ENCODE results near the gene NADSYN1.

Gene NADSYN1

DNA sequence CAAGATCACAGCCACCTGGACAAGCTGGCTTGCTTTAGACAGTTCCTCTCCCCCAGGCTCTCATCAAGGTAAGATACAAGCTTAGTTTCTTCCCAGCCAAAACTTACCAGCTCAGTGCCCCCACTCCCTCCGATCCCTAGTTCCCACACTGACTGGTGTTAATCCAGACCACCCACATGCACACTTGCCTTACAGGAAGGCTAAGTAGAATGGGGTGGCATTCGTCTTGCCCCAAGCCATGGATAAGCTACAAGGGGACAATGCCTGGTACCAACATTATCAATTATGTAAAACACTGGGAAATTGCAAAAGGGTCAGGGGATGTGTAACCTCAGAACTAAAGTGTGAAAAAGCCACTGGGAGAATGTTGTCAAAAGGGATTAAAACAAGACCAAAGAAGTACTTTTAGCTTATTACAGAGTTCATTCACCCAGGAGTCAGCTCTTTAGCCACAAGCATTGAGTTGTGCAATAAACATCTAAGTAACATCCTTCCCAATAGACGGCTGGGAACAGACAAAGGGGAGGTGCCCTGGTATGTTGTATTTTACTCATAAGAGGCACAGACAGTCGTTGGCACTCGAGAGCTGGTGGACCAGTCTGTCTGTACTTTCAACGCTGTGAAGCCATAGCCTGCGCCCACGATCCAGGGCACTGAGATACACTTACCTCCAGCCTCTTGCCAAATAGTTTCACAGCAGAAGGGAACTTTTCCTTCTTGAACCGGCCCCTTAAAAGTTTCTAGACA is 5.9 kb upstream of the NADSYN1 start:
- Histone ChIP-seq H3K4me2 (ENCODE audit: low read length) (peak overlapping the region; percentile 94), H3K79me2 (ENCODE audit: control insufficient read depth, low read length) (peaks cover 67% of the 10 kb centered on the region), H3K9me3 (ENCODE audit: control insufficient read depth, insufficient read depth, low read length) (peaks cover 5% of the 10 kb centered on the region; the same call in 1 of the 2 replicates), H3K27me3 (ENCODE audit: control insufficient read depth, low read length) (no peaks in the 10 kb centered on the region), H3K9me2 (replicated peaks; ENCODE audit: control insufficient read depth, low read length) (no peaks in the 10 kb centered on the region), H3K27ac (ENCODE audit: low read depth, low read length) (peak overlapping the region; percentile 62), H3K4me3 (ENCODE audit: low read length) (peak overlapping the region; percentile 98), H4K20me1 (ENCODE audit: control insufficient read depth, insufficient read depth, low read depth, low read length) (0 out of 2 replicates have a peak, but pooled peaks cover 3% of the 10 kb centered on the region), H3K4me1 (ENCODE audit: control insufficient read depth, low read length) (peaks cover 48% of the 10 kb centered on the region), H3K36me3 (ENCODE audit: control insufficient read depth, low read length) (peaks cover 73% of the 10 kb centered on the region), H3F3A (ENCODE audit: control insufficient read depth, insufficient read depth) (peaks cover 19% of the 10 kb centered on the region)
- TF ChIP-seq, protein P1, sequence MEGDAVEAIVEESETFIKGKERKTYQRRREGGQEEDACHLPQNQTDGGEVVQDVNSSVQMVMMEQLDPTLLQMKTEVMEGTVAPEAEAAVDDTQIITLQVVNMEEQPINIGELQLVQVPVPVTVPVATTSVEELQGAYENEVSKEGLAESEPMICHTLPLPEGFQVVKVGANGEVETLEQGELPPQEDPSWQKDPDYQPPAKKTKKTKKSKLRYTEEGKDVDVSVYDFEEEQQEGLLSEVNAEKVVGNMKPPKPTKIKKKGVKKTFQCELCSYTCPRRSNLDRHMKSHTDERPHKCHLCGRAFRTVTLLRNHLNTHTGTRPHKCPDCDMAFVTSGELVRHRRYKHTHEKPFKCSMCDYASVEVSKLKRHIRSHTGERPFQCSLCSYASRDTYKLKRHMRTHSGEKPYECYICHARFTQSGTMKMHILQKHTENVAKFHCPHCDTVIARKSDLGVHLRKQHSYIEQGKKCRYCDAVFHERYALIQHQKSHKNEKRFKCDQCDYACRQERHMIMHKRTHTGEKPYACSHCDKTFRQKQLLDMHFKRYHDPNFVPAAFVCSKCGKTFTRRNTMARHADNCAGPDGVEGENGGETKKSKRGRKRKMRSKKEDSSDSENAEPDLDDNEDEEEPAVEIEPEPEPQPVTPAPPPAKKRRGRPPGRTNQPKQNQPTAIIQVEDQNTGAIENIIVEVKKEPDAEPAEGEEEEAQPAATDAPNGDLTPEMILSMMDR (IDR thresholded peaks at IDR 0.05; ENCODE audit: low read depth, low read length, poor library complexity, severe bottlenecking): no peak
- TF ChIP-seq EZH2phosphoT487 (IDR thresholded peaks at IDR 0.05; ENCODE audit: borderline replicate concordance, low read length): no peak

DNA sequence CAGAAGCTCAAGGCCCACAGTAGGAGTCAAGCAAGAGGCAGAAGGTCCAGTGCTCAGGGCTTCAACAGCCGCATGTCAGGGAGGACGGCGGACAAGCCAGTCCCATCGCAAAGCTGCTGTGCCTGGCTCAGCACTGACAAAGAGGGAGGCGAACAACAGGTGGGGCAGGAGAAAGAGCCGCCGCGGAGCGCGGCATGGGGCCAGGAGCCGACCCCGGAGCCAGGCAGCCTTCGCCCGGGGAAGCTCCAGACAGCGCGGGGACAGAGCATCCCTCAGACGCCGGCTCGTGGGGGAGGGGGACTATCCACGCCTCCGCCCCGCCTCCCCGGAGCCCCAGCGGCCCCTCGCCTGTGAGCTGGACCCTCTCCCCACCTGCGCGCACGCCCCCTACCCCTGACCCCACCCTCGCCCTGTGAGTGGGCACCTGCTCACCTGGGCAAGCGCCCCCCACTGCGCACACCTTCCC is 5.2 kb upstream of the NADSYN1 start:
- TF ChIP-seq EZH2phosphoT487 (IDR thresholded peaks at IDR 0.05; ENCODE audit: borderline replicate concordance, low read length): no peak
- TF ChIP-seq, protein P1 (IDR thresholded peaks at IDR 0.05; ENCODE audit: low read depth, low read length, poor library complexity, severe bottlenecking): no peak
- Histone ChIP-seq H3K4me3 (ENCODE audit: low read length) (peak overlapping the region; percentile 98), H3K4me2 (ENCODE audit: low read length) (peak overlapping the region; percentile 94), H4K20me1 (ENCODE audit: control insufficient read depth, insufficient read depth, low read depth, low read length) (0 out of 2 replicates have a peak, but pooled peaks cover 3% of the 10 kb centered on the region), H3K9me3 (ENCODE audit: control insufficient read depth, insufficient read depth, low read length) (peaks cover 5% of the 10 kb centered on the region; the same call in 1 of the 2 replicates), H3K36me3 (ENCODE audit: control insufficient read depth, low read length) (peaks cover 70% of the 10 kb centered on the region), H3K9me2 (replicated peaks; ENCODE audit: control insufficient read depth, low read length) (no peaks in the 10 kb centered on the region), H3K27ac (ENCODE audit: low read depth, low read length) (peak overlapping the region; percentile 62), H3K4me1 (ENCODE audit: control insufficient read depth, low read length) (peaks cover 54% of the 10 kb centered on the region), H3K27me3 (ENCODE audit: control insufficient read depth, low read length) (no peaks in the 10 kb centered on the region), H3F3A (ENCODE audit: control insufficient read depth, insufficient read depth) (peaks cover 22% of the 10 kb centered on the region), H3K79me2 (ENCODE audit: control insufficient read depth, low read length) (peaks cover 67% of the 10 kb centered on the region)

DNA sequence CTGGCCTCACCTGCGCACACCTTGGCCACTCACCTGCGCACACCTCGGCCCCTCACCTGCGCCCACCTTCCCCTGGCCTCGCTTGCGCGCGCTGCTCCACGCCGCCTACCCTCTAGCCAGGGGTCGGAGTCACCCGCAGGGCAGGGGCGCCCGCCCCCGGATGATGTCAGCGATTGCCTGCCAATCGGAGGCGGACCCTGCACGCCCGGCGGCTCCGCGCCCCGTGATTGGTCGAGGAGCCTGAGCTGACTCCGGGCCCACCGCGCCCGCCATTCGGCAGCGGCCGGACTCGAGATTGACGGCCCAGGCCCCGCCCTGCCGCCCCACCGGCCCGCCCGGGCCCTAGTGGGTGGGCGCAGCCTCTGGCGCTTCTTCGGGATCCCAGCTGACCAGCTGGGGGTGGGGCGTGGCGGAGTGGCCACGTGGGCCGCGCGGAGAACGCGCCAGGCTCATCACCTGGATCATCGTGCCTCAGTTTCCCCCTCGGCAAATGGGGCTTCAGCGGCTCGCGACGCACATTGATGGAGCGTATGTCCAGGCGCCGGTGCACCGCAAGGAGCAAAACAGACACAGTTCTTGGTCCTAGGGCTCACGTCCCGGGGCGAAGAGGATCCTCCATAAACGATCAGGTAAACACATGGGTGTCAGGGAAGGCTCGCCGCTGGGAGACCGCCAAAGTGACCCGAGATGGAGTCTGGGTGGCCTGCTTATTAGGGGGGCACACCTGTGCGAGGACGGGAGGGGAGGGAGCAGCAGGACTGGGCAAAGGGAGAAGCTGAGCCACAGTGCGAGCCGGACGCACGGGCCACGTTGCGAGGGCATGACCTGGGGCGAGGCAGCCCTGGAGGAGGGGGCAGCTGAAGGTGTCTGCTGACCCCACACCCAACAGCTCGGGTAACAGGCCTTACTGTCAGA is 4.5 kb upstream of the NADSYN1 start, which contains the start of gene DHCR7:
Gene DHCR7, minus strand, starts transcription at position 137 of the 915 bp plus-strand sequence. CDS start 3,441 bp downstream, outside the sequence.
- Histone ChIP-seq H3K9me3 (ENCODE audit: control insufficient read depth, insufficient read depth, low read length) (peaks cover 5% of the 10 kb centered on the region; the same call in 1 of the 2 replicates), H3K9me2 (replicated peaks; ENCODE audit: control insufficient read depth, low read length) (no peaks in the 10 kb centered on the region), H3K79me2 (ENCODE audit: control insufficient read depth, low read length) (peaks cover 73% of the 10 kb centered on the region), H3K36me3 (ENCODE audit: control insufficient read depth, low read length) (peaks cover 66% of the 10 kb centered on the region), H3K4me1 (ENCODE audit: control insufficient read depth, low read length) (peaks cover 54% of the 10 kb centered on the region), H3K4me3 (ENCODE audit: low read length) (peak within 1 kb of the TSS; percentile 98), H3K27ac (ENCODE audit: low read depth, low read length) (peak within 1 kb of the TSS; percentile 62), H3K27me3 (ENCODE audit: control insufficient read depth, low read length) (no peaks in the 10 kb centered on the region), H4K20me1 (ENCODE audit: control insufficient read depth, insufficient read depth, low read depth, low read length) (no peaks in the 10 kb centered on the region), H3F3A (ENCODE audit: control insufficient read depth, insufficient read depth) (peaks cover 22% of the 10 kb centered on the region), H3K4me2 (ENCODE audit: low read length) (peak within 1 kb of the TSS; percentile 94)
- TF ChIP-seq EZH2phosphoT487 (IDR thresholded peaks at IDR 0.05; ENCODE audit: borderline replicate concordance, low read length): no peak
- TF ChIP-seq, protein P1 (IDR thresholded peaks at IDR 0.05; ENCODE audit: low read depth, low read length, poor library complexity, severe bottlenecking): no peak

Measured in DOHH2 (cell line).